Measurements from ENCODE around the gene LCN9.

- no peak for TF ChIP-seq CTCF (IDR thresholded peaks at IDR 0.05; ENCODE audit: insufficient read depth, low read depth, low read length)
- no peak for TF ChIP-seq EZH2 (IDR thresholded peaks at IDR 0.05; ENCODE audit: insufficient read depth, low read length)
These were observed 30.2 kb downstream of the LCN9 start for GRCh38 chr9:135693265-135693664.
